ENCODE data around the gene TMEM244.
"Not testable (repeated sequence)": the region's sequence is repeated elsewhere in the genome, so short reads cannot be mapped to it uniquely, and the experiment has no call there.

The TMEM244 gene

DNA sequence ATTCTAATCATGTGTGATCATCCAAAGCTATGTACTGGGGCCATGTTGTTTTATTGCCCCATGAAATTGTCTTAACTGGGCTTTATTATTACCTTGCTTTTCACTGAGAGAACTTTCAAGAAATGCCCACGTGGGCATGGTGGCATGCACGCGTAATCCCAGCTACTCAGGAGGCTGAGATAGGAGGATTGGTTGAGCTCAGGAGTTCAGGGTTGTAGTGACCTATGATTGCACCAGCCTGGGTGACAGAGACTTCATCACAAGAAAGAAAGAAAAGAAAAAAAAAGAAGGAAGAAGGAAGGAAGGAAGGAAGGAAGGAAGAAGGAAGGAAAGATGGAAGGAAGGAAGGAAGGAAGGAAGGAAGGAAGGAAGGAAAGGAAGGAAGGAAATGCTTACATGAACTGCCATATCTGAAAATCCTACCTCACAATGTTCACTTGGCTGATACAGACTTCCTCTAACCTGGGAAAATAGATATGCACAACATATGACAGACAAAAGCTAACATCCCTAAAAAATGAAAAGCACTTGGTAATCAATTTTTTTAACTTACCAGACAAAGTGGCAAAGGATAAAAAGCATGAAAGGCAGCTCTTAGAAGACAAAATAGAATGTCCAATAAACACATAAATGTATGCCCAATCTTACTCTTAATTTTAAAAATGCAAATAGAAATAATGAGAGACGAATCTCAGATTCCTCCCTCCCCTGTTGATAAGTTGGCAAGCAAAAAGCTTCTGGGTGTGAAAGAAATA lies 25.5 kb upstream of the TMEM244 start:
- no peak overlapping the region for H3K4me3 ChIP-seq (replicated peaks; ENCODE audit: low read depth, low read length)
- DNase-seq (ENCODE audit: extremely low read depth, low read depth), result no peak
- TF ChIP-seq, protein P1, sequence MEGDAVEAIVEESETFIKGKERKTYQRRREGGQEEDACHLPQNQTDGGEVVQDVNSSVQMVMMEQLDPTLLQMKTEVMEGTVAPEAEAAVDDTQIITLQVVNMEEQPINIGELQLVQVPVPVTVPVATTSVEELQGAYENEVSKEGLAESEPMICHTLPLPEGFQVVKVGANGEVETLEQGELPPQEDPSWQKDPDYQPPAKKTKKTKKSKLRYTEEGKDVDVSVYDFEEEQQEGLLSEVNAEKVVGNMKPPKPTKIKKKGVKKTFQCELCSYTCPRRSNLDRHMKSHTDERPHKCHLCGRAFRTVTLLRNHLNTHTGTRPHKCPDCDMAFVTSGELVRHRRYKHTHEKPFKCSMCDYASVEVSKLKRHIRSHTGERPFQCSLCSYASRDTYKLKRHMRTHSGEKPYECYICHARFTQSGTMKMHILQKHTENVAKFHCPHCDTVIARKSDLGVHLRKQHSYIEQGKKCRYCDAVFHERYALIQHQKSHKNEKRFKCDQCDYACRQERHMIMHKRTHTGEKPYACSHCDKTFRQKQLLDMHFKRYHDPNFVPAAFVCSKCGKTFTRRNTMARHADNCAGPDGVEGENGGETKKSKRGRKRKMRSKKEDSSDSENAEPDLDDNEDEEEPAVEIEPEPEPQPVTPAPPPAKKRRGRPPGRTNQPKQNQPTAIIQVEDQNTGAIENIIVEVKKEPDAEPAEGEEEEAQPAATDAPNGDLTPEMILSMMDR (IDR thresholded peaks at IDR 0.05; ENCODE audit: low read depth, low read length, missing control alignments), result no peak

DNA sequence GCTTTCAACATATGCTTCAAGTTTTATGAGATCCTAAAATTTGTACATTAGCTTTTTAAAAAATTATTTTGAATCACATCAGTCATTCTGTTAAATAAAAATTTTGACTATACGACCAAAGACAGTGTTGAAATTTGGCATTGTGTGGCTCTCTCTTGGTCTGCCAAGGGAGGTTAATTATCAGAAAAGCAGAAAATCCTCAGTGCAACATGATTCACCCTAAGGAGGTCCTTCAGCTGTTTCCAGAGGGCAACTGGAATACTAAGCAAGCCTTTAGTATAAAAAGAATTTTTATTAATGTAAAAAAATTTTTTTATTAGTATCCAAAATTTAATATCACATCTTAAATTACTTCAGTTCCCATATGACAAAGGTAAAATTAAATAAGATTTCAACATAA lies 23.1 kb upstream of the TMEM244 start:
- TF ChIP-seq, protein P1 (IDR thresholded peaks at IDR 0.05; ENCODE audit: low read depth, low read length, missing control alignments), result no peak
- no peak for DNase-seq (ENCODE audit: extremely low read depth, low read depth)
- no peak overlapping the region for H3K4me3 ChIP-seq (replicated peaks; ENCODE audit: low read depth, low read length)

DNA sequence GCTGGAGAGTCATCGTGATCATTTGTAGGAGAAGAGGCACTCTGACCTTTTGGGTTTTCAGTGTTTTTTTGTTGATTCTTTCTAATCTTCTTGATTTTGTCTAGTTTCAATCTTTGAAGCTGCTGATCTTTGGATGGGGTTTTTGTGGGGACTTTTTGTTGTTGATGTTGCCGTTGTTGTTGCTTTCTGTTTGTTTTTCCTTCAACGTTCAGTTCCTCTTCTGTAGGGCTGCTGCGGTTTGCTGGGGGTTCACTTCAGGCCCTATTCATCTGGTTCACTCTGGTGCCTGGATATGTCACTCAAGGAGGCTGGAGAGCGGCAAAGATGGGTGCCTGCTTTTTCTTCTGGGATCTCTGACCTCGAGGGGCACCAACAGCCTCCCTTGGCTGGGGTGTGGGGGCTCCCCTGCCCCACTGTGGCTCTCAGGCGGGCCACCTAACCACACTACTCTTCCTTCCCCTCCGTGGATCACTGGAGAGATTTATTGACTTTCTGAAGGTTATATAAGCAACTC lies 21.5 kb upstream of the TMEM244 start:
- no peak for DNase-seq (ENCODE audit: extremely low read depth, low read depth)
- H3K4me3 ChIP-seq (replicated peaks; ENCODE audit: low read depth, low read length), result no peak overlapping the region
- TF ChIP-seq, protein P1 (IDR thresholded peaks at IDR 0.05; ENCODE audit: low read depth, low read length, missing control alignments), result no peak

DNA sequence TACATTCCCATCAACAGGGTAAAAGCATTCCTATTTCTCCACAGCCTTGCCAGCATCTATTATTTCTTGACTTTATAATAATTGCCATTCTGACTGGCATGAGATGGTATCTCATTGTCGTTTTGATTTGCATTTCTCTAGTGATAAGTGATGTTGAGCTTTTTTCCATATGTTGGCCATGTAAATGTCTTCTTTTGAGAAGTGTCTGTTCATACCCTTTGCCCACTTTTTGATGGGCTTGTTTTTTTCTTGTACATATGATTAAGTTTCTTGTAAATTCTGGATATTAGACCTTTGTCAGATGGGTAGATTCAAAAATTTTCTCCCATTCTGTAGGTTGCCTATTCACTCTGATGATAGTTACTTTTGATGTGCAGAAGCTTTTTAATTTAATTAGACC lies 16.8 kb upstream of the TMEM244 start:
- DNase-seq (ENCODE audit: extremely low read depth, low read depth); H3K4me3 ChIP-seq (replicated peaks; ENCODE audit: low read depth, low read length): not testable (repeated sequence)

DNA sequence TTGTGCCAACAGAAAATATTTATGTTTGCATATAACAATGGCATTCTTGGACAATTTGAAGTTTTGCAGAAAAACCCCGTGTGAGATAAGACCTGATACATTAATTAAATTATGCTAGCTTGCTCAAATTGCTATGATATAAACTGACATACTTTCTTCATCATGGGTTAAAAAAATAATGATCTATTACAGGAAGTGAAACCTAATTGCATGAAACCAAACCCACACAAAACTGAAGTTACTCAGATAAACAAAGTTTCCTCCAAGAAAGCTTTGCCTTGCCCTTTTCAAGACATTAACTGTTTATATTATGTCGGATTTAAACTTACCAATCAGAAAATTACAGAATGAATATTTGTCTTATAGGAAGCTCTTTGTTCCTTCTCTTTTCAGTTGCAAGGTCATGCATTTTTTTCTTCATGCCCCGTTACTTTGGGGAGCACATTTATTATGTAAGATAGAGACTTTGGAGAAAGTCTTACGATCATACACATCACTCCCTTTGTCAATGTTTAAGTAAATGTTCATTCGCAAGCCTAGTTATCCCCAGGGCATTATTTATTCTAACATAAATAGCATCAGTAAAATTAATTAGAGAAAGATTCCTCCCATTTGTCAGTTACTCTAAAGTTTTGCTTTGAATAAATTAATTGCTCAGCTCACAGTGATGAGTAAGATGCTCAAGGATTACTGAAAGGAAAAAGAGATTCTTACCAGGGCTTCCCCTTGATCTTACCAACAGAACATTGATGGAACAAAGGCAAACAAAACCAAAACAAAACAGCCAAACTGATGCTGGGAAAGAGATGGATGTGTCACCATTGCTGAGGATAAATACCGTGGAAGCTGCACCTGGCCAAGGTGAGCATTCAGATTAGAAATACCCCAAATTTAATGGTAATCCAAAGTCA lies 14.8 kb upstream of the TMEM244 start:
- no peak overlapping the region for H3K4me3 ChIP-seq (replicated peaks; ENCODE audit: low read depth, low read length)
- DNase-seq (ENCODE audit: extremely low read depth, low read depth), result no peak
- TF ChIP-seq, protein P1 (IDR thresholded peaks at IDR 0.05; ENCODE audit: low read depth, low read length, missing control alignments), result no peak

DNA sequence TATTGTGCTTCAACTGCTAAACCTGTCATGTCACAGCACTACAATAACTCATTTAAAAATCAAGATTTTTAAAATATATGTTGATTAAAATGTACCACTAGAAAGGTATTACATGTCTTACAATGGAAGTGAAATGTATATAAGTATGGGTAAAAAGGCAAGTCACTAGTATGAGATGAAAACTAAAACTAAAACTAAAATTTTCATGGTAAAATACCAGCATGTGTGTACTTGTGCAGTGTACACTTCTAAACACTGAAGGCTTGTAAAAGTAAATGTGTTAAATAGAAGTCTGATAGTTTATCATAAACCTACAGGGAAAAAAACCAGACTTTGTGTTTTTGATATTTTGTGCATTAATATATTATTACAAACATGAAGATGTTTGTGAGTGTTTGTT lies 13.7 kb upstream of the TMEM244 start:
- H3K4me3 ChIP-seq (replicated peaks; ENCODE audit: low read depth, low read length), result no peak overlapping the region
- TF ChIP-seq, protein P1 (IDR thresholded peaks at IDR 0.05; ENCODE audit: low read depth, low read length, missing control alignments), result no peak
- no peak for DNase-seq (ENCODE audit: extremely low read depth, low read depth)

DNA sequence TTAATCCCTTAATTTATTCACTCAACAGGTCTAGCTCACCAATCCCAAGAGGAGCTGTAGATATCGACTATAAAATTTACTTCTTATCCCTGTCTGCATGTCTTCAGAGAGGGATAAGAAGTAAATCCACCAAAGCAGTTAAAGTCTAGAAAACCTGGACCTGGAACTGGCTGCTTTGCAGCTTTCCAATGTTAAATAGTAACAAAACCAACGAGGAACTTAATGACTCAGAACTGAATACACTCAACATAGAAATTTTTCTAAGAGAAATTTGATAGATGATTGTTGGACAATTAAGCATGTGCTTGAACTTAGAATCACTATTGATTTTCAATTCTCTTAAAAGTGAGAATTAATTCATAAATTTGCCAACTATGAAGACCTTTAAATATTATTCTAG lies 11.5 kb upstream of the TMEM244 start:
- DNase-seq (ENCODE audit: extremely low read depth, low read depth), result no peak
- no peak overlapping the region for H3K4me3 ChIP-seq (replicated peaks; ENCODE audit: low read depth, low read length)
- TF ChIP-seq, protein P1 (IDR thresholded peaks at IDR 0.05; ENCODE audit: low read depth, low read length, missing control alignments), result no peak
